ENCODE data around the gene DTNBP1. TPM values are rescaled to one million over a fixed set of nuclear protein-coding genes. Genes with fewer than 3 reads are reported as not detected.

DTNBP1 gene
- total and polyA plus RNA-seq, 2 of the 13 experiments (the other 11 are each of a cell fraction or from before 2014, with no cell fraction given) = 6.6 to 19.1 TPM

GRCh38 chr6:15678514-15678913, 15.7 kb upstream of the DTNBP1 start:
- H3K27ac ChIP-seq (ENCODE audit: extremely low read length, insufficient read depth, low read length) = no peak overlapping the region
- ATAC-seq (no peak), DNase-seq (ENCODE audit: low spot score) (no peak), FAIRE-seq (no peak)
- H3K4me2 ChIP-seq (ENCODE audit: low read depth, low read length) = no peak overlapping the region
- H3K4me3 ChIP-seq (replicated peaks in 1 of 3; ENCODE audit: insufficient read depth in 1 of 3, low read depth in 2 of 3, low read length in 3 of 3) = no peak overlapping the region
- no peaks in the 10 kb centered on the region for H3K79me2 ChIP-seq (ENCODE audit: insufficient read depth, low read length)
- BruUV-seq (replicated peaks) = no TSS peak
- intact Hi-C loops (cut with micrococcal nuclease; ENCODE audit: unreplicated experiment) = no loop called here
- peaks cover 24% of the 10 kb centered on the region for H3K4me1 ChIP-seq (ENCODE audit: insufficient read depth, low read length)
- H2AFZ ChIP-seq (ENCODE audit: low read length) = no peak overlapping the region
- peaks cover 0 to 5% of the 10 kb centered on the region in 2 experiments; a peak in 2 of 5 replicates for H3K27me3 ChIP-seq (ENCODE audit: control insufficient read depth in 1 of 2, insufficient read depth in 2 of 2, low read length in 2 of 2)
- H3K9ac ChIP-seq (ENCODE audit: insufficient read depth, low read depth, low read length) = no peak overlapping the region
- no peaks in the 10 kb centered on the region for H4K20me1 ChIP-seq (ENCODE audit: insufficient read depth, low read length)
- in situ Hi-C loops (cut with HindIII; ENCODE audit: extremely low pct_ligation_motif_present, low pct_unique_long_range_greater_than_20kb) = no loop called here
- no peaks in the 10 kb centered on the region for H3K36me3 ChIP-seq (replicated peaks in 1 of 2; ENCODE audit: control insufficient read depth in 1 of 2, insufficient read depth in 2 of 2, low read length in 2 of 2)
- ChIA-PET CTCF (ENCODE audit: low intra/inter-chr PET ratio, low total read pairs) (no interaction called here), POLR2A (no interaction called here)
- H3K9me3 ChIP-seq (ENCODE audit: low read length) = no peaks in the 10 kb centered on the region
- no peak for TF ChIP-seq MXD3 (CRISPR knock-in tag; IDR thresholded peaks at IDR 0.05)
- TF ChIP-seq BHLHE40 (IDR thresholded peaks at IDR 0.05; ENCODE audit: low read length) = no peak
- TF ChIP-seq CCAR2 (optimal IDR thresholded peaks at IDR 0.05; ENCODE audit: low read depth, low read length) = no peak
- TF ChIP-seq ZFP37 (CRISPR knock-in tag; IDR thresholded peaks at IDR 0.05; ENCODE audit: borderline replicate concordance) = no peak

- H3K36me3 ChIP-seq (replicated peaks in 1 of 2; ENCODE audit: control insufficient read depth in 1 of 2, insufficient read depth in 2 of 2, low read length in 2 of 2) = no peaks in the 10 kb centered on the region
- H3K4me2 ChIP-seq (ENCODE audit: low read depth, low read length) = no peak overlapping the region
- peaks cover 0 to 9% of the 10 kb centered on the region in 2 experiments; a peak in 2 of 5 replicates for H3K27me3 ChIP-seq (ENCODE audit: control insufficient read depth in 1 of 2, insufficient read depth in 2 of 2, low read length in 2 of 2)
- no peaks in the 10 kb centered on the region for H4K20me1 ChIP-seq (ENCODE audit: insufficient read depth, low read length)
- H3K4me3 ChIP-seq (replicated peaks in 1 of 3; ENCODE audit: insufficient read depth in 1 of 3, low read depth in 2 of 3, low read length in 3 of 3) = no peak overlapping the region
- no peaks in the 10 kb centered on the region for H3K9me3 ChIP-seq (ENCODE audit: low read length)
- FAIRE-seq (no peak), ATAC-seq (no peak), DNase-seq (ENCODE audit: low spot score) (no peak)
- no peak overlapping the region for H3K9ac ChIP-seq (ENCODE audit: insufficient read depth, low read depth, low read length)
- intact Hi-C loops (cut with micrococcal nuclease; ENCODE audit: unreplicated experiment) (no loop called here), in situ Hi-C loops (cut with HindIII; ENCODE audit: extremely low pct_ligation_motif_present, low pct_unique_long_range_greater_than_20kb) (no loop called here)
- no TSS peak for BruUV-seq (replicated peaks)
- H3K79me2 ChIP-seq (ENCODE audit: insufficient read depth, low read length) = no peaks in the 10 kb centered on the region
- no peak overlapping the region for H2AFZ ChIP-seq (ENCODE audit: low read length)
- 38% methylated on average over 6 of the region's 6 CpGs for WGBS (ENCODE audit: low lambda C conversion rate)
- ChIA-PET CTCF (ENCODE audit: low intra/inter-chr PET ratio, low total read pairs) (no interaction called here), POLR2A (no interaction called here)
- TF ChIP-seq TOE1 (CRISPR knock-in tag; IDR thresholded peaks at IDR 0.05) (no peak), KDM5B (CRISPR knock-in tag; IDR thresholded peaks at IDR 0.05; ENCODE audit: borderline replicate concordance) (no peak), ZNF580 (CRISPR knock-in tag; IDR thresholded peaks at IDR 0.05; ENCODE audit: borderline replicate concordance, low read depth) (no peak), ZBTB14 (CRISPR knock-in tag; IDR thresholded peaks at IDR 0.05) (no peak), ZGPAT (CRISPR knock-in tag; IDR thresholded peaks at IDR 0.05) (no peak), ZNF83 (CRISPR knock-in tag; IDR thresholded peaks at IDR 0.05; ENCODE audit: borderline replicate concordance) (no peak), JARID2 (CRISPR knock-in tag; IDR thresholded peaks at IDR 0.05; ENCODE audit: insufficient replicate concordance) (no peak), ATF4 (CRISPR knock-in tag; IDR thresholded peaks at IDR 0.05) (no peak), ISL2 (CRISPR knock-in tag; IDR thresholded peaks at IDR 0.05) (no peak)
- peaks cover 17% of the 10 kb centered on the region for H3K4me1 ChIP-seq (ENCODE audit: insufficient read depth, low read length)
- H3K27ac ChIP-seq (ENCODE audit: extremely low read length, insufficient read depth, low read length) = no peak overlapping the region
These were observed 15.0 kb upstream of the DTNBP1 start for GRCh38 chr6:15677822-15678221.

Data from HepG2 (cell line).